SK-N-MC (cell line): Measurements from ENCODE around the gene TIMP2.

ENCODE experiments used
- EZH2 ChIP-seq: fragments of 200-600 bp; sonication (generic); IDR thresholded peaks from one replicate; pipeline ENCODE4 v1.6.1; 2017; ENCODE audit warnings: antibody characterized with exemption
- FOXP2 ChIP-seq: optimal IDR thresholded peaks from 2 replicates; pipeline ENCODE3; 2011; ENCODE audit warnings: mild to moderate bottlenecking, moderate library complexity; ENCODE audit not compliant: insufficient read depth; ENCODE audit errors: extremely low read length, control extremely low read depth
- POLR2AphosphoS5 ChIP-seq: IDR thresholded peaks from 2 replicates; pipeline ENCODE4 v1.6.1; 2012; ENCODE audit warnings: mild to moderate bottlenecking, low read depth, low read length, borderline replicate concordance

- TF ChIP-seq POLR2AphosphoS5 (no peak), EZH2 (no peak), FOXP2 (no peak)
Observed at GRCh38 chr17:78826421-78826820, 98.8 kb downstream of the TIMP2 start.
